Small intestine (tissue), 7 donors: ENCODE measurements around the gene BTNL9. TPM values are rescaled to one million over a fixed set of nuclear protein-coding genes. Genes with fewer than 3 reads are reported as not detected.

Experiments
- DNase-seq, 2 donors: peaks; one replicate each; pipeline versions ENCODE4 v3.0.0 to v3.0.0-alpha.2; 2013
- FAIRE-seq: peaks from 2 replicates; lab custom pipeline; 2012; peaks lifted over from hg19 to GRCh38; lab: Jason Lieb, UNC
- H3K27ac ChIP-seq, 3 donors: one replicate each; pipeline ENCODE4 v1.5.1; 2013; ENCODE audit warnings: low read length in 2 of 3, mild to moderate bottlenecking in 2 of 3, control low read depth in 1 of 3, inconsistent platforms in 1 of 3, low read depth in 1 of 3, moderate library complexity in 1 of 3
- H3K27me3 ChIP-seq, 3 donors: one replicate each; pipeline ENCODE4 v1.6.1; 2013; ENCODE audit warnings: low read length in 3 of 3, inconsistent platforms in 1 of 3; ENCODE audit not compliant: control insufficient read depth in 3 of 3, insufficient read depth in 3 of 3
- H3K36me3 ChIP-seq, 3 donors: one replicate each; pipeline ENCODE4 v1.6.1; 2013; ENCODE audit warnings: low read length in 3 of 3, inconsistent platforms in 1 of 3, low read depth in 1 of 3, mild to moderate bottlenecking in 1 of 3, moderate library complexity in 1 of 3; ENCODE audit not compliant: control insufficient read depth in 3 of 3, insufficient read depth in 2 of 3
- H3K4me1 ChIP-seq, 3 donors: one replicate each; pipeline ENCODE4 v1.6.1; 2013; ENCODE audit warnings: low read length in 2 of 3, inconsistent platforms in 1 of 3, low read depth in 1 of 3, mild to moderate bottlenecking in 1 of 3, moderate library complexity in 1 of 3; ENCODE audit not compliant: control insufficient read depth in 3 of 3, insufficient read depth in 2 of 3
- H3K4me3 ChIP-seq, 3 donors: one replicate each; pipeline ENCODE4 v1.5.1; 2013; ENCODE audit warnings: low read length in 3 of 3, control low read depth in 1 of 3, inconsistent platforms in 1 of 3, low read depth in 1 of 3, mild to moderate bottlenecking in 1 of 3, moderate library complexity in 1 of 3
- H3K9me3 ChIP-seq, 2 donors: one replicate each; pipeline ENCODE4 v1.6.1; 2013; ENCODE audit warnings: low read depth in 1 of 2, low read length in 1 of 2; ENCODE audit not compliant: control insufficient read depth in 2 of 2, insufficient read depth in 1 of 2
- WGBS, 3 donors: extraction: QIAGEN DNeasy Blood & Tissue Kit; methylation state at CpG; one replicate each; pipeline ENCODE4 v1.1.7; 2013; 5-methylcytosine and 5-hydroxymethylcytosine counted together
- polyA plus RNA-seq, 4 donors: library from polyadenylated mRNA; stranded (reverse) in 3 of 4; unstranded in 1 of 4; fragments of 200-250 nt in 3 of 4; fragments of 120-200 nt in 1 of 4; gene quantifications; one replicate each; pipeline versions ENCODE4 v1.2.1 to v1.2.3, GENCODE V29; 2013
- donor health status: healthy with polysubstance abuse.
- donor health status: control.
- donor health status: control.
- donor health status: Bipolar disorder and iron deficiency.
- donor health status: healthy.

The BTNL9 gene
- polyA plus RNA-seq, 4 donors, result 0.27 to 6.5 (median 2.7) TPM

- peaks cover 0 to 19% of the 10 kb centered on the region in 2 donors for H3K9me3 ChIP-seq
- H3K4me3 ChIP-seq, result no peak overlapping the region
- no peaks in the 10 kb centered on the region for H3K4me1 ChIP-seq
- FAIRE-seq (no peak), DNase-seq (no peak)
- no peaks in the 10 kb centered on the region for H3K36me3 ChIP-seq
- no peak overlapping the region for H3K27ac ChIP-seq
- no peaks in the 10 kb centered on the region for H3K27me3 ChIP-seq
- 79 to 93% (median 89%) methylated on average over 3 of the region's 3 CpGs for WGBS, 3 donors
Measured at GRCh38 chr5:181020688-181021087, 19.4 kb upstream of the BTNL9 start.

GRCh38 chr5:181024245-181025064 lies 15.6 kb upstream of the BTNL9 start:
- 64 to 75% (median 73%) methylated on average over 1 of the region's 1 CpG for WGBS, 3 donors
- Histone ChIP-seq H3K27ac (no peak overlapping the region), H3K4me3 (no peak overlapping the region), H3K27me3 (no peaks in the 10 kb centered on the region), H3K4me1 (no peaks in the 10 kb centered on the region), H3K9me3 (peaks cover 0 to 17% of the 10 kb centered on the region in 2 donors), H3K36me3 (no peaks in the 10 kb centered on the region)
- DNase-seq (no peak), FAIRE-seq (no peak)

- H3K9me3 ChIP-seq, result peaks cover 0 to 9% of the 10 kb centered on the region in 2 donors
- FAIRE-seq, result no peak
Measured at GRCh38 chr5:181027452-181028031, 12.5 kb upstream of the BTNL9 start.

GRCh38 chr5:181028032-181028819 lies 11.8 kb upstream of the BTNL9 start:
- Histone ChIP-seq H3K27me3 (no peaks in the 10 kb centered on the region), H3K4me3 (no peak overlapping the region), H3K36me3 (no peaks in the 10 kb centered on the region), H3K4me1 (no peaks in the 10 kb centered on the region), H3K27ac (no peak overlapping the region), H3K9me3 (peaks cover 0 to 9% of the 10 kb centered on the region in 2 donors)
- DNase-seq (no peak), FAIRE-seq (no peak)
- 79 to 82% (median 79%) methylated on average over 26 of the region's 26 CpGs for WGBS, 3 donors

More at GRCh38 chr5:181027452-181028031, 12.5 kb upstream of the BTNL9 start:
- Histone ChIP-seq H3K4me1 (no peaks in the 10 kb centered on the region), H3K36me3 (no peaks in the 10 kb centered on the region), H3K27ac (no peak overlapping the region), H3K27me3 (no peaks in the 10 kb centered on the region), H3K4me3 (no peak overlapping the region)
- 88 to 90% (median 89%) methylated on average over 11 of the region's 11 CpGs for WGBS, 3 donors
- DNase-seq, result no peak

GRCh38 chr5:181031716-181032115 lies 8.3 kb upstream of the BTNL9 start:
- Histone ChIP-seq H3K27me3 (no peaks in the 10 kb centered on the region), H3K4me1 (no peaks in the 10 kb centered on the region), H3K27ac (no peak overlapping the region), H3K4me3 (no peak overlapping the region), H3K9me3 (no peaks in the 10 kb centered on the region), H3K36me3 (no peaks in the 10 kb centered on the region)
- DNase-seq, result no peak
- FAIRE-seq, result no peak
- 77 to 93% (median 86%) methylated on average over 3 of the region's 3 CpGs for WGBS, 3 donors

GRCh38 chr5:181035991-181036815 lies 3.9 kb upstream of the BTNL9 start:
- Histone ChIP-seq H3K4me3 (no peak overlapping the region), H3K27ac (no peak overlapping the region), H3K27me3 (no peaks in the 10 kb centered on the region), H3K36me3 (no peaks in the 10 kb centered on the region), H3K4me1 (no peaks in the 10 kb centered on the region), H3K9me3 (no peaks in the 10 kb centered on the region)
- DNase-seq, result no peak
- 46 to 66% (median 65%) methylated on average over 20 of the region's 20 CpGs for WGBS, 3 donors
- FAIRE-seq, result no peak

GRCh38 chr5:181036816-181037364 lies 3.2 kb upstream of the BTNL9 start:
- H3K9me3 ChIP-seq, result no peaks in the 10 kb centered on the region
- FAIRE-seq, result no peak
- peaks cover 0 to 1% (median 0%) of the 10 kb centered on the region in 3 donors for H3K27me3 ChIP-seq
- H3K4me3 ChIP-seq, result no peak overlapping the region
- H3K27ac ChIP-seq, result no peak overlapping the region
- 81 to 87% (median 81%) methylated on average over 11 to 13 of the region's 13 CpGs for WGBS, 3 donors
- H3K36me3 ChIP-seq, result no peaks in the 10 kb centered on the region
- H3K4me1 ChIP-seq, result no peaks in the 10 kb centered on the region
- no peak for DNase-seq
